HS-5 (cell line): ENCODE measurements around the gene RASA3.

Experiments
- DNase-seq: peaks from one replicate; pipeline ENCODE4 v3.0.0-alpha.2; 2012; ENCODE audit warnings: low read depth

The RASA3 gene

DNA sequence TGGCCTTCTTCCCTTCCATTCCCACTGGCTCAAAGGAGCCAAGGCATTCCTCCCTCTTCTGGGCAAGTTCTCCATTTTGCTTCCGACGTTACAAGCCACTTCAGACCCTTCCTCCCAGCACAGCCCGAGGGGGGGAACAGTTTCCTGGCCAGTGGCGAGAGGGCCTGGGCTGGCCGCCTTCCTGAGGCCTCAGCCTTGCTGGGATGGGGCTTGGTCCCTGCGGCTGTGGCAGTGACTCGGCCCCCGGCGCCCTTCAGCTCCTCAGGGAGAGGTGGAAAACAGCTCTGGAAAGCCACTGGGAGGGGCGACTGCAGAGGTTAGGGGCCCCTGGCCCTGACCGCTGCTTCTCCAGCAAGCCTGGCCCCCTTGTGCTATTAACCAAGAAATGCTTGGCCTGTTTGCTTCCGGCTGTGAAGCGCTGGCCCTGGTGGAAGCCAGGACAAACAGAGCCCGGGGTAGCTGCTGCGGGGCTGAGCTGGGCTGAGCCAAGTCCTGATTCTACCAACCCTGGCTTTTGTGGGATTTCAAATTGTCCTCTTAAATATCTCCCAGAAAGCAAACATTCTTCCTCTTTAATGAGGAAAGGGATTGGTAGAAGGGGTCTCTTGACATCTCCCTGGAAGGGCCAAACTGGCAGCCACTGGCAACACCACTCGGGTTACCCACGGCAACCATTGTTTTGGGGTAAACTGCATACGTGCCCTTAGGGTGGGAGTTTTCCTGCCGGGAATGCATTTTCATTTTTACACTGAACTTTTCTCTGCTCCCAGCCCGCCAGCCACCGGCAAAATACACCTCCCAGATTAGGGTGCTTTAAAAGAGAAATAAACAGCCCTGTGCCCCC is 197.2 kb downstream of the RASA3 start:
- no peak for DNase-seq

- no peak for DNase-seq
Observed at GRCh38 chr13:113934576-113934975, 197.8 kb downstream of the RASA3 start.

- no peak for DNase-seq
Observed at GRCh38 chr13:113933901-113934300, 198.5 kb downstream of the RASA3 start.

DNA sequence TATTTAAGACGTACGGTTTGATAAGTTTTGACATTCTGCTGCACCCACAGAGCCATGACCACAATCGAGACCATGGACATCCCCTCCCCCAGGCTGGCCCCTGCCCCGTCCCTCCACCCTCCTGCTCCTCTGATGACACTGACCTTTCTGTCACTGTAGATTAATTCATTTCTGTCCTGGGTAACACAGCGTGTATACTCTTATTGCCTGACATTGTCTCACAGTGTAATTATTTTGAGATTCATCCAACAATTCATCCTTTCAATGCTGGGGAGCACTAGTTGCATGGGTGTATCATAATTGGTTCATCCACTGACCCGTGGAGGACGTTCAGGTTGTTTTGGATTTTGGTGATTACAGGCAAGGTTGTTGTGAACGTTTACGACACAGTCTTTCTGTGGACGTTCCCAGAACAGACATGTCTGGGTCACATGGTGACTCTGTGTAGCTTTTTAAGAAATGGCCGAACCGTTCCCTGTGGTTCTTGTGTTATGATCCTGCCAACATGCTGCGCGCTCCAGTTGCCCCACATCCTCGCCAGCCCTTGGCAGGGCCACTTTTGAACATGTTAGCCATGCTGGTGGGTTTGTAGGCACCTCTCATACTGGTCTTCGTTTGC is 200.5 kb downstream of the RASA3 start:
- no peak for DNase-seq

- no peak for DNase-seq
Observed at GRCh38 chr13:113930671-113931637, 201.5 kb downstream of the RASA3 start.

- no peak for DNase-seq
Observed at GRCh38 chr13:113929628-113930615, 202.5 kb downstream of the RASA3 start.

GRCh38 chr13:113928685-113929627 is 203.5 kb downstream of the RASA3 start:
- no peak for DNase-seq
